NCI-H2196 (cell line): ENCODE measurements around the gene TDP2.
"Not testable (repeated sequence)": the region's sequence is repeated elsewhere in the genome, so short reads cannot be mapped to it uniquely, and the experiment has no call there.

ENCODE experiments used
- DNase-seq: peaks from one replicate; lab custom pipeline; 2025; ENCODE audit not compliant: unreplicated experiment; lab: John Stamatoyannopoulos, UW

Gene TDP2

DNA sequence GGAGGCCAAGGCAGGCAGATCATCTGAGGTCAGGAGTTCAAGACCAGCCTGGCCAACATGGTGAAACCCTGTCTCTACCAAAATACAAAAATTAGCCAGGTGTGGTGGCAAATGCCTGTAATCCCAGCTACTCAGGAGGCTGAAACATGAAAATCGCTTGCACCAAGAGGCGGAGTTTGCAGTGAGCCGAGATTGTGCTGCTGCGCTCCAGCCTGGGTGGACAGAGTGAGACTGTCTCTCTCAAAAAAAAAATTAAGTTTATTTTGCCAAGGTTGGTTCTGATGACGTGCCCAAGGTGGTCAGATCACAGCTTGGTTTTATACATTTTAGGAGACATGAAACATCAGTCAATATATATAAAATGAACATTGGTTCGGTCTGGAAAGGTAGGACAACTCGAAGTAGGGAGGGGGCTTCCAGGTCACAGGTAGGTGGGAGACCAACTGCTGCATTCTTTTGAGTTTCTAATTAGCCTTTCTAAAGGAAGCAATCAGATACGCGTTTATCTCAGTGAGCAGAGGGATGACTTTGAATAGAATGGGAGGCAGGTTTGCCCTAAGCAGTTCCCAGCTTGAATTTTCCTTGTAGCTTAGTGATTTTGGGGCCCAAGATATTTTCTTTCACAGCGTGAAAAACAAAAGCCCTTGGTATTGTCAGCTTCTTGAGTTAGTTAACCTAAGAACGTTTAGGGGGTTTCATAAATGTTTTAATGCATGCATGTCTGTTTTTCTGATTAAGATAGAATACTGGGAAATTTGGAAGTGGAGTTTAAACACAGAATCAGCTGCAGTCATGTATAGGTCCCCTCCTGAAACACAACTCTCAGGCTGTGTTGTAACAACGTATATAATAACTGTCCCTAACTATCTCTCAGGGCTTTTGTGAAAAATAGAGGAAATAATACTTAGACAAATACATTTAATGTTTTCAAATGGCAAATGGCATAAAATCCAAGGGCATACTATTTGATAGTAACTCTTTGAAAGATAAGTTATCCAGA lies 16.9 kb upstream of the TDP2 start:
- DNase-seq = no peak

- no peak for DNase-seq
Measured at GRCh38 chr6:24680582-24680981, 13.9 kb upstream of the TDP2 start.

DNA sequence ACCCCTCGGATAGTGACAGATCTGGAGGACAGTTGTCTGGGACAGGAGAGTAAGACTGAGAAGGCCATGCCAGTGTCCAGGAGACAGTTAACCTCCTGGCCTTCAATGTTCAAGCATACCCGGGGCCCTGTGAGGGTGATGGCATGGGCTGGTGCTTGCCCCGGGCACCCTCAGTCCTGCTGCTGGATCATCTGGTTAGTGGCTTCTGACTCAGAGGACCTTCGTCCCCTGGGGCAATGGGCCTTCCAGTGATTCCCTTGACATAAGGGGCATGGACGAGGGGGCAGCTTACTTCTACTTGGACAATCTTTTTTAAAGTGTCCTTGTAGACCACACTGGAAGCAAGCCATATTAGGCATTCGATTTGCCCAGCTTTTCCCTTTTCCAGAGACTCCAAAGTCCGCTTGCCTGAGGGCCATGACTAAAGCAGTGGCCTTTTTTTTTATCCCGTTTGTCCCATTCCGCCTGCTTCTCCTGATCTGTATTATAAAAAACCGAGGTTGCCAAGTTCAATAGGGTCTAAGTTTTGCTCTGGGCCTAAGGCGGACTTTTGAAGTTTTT lies 12.2 kb upstream of the TDP2 start:
- DNase-seq = not testable (repeated sequence)

DNA sequence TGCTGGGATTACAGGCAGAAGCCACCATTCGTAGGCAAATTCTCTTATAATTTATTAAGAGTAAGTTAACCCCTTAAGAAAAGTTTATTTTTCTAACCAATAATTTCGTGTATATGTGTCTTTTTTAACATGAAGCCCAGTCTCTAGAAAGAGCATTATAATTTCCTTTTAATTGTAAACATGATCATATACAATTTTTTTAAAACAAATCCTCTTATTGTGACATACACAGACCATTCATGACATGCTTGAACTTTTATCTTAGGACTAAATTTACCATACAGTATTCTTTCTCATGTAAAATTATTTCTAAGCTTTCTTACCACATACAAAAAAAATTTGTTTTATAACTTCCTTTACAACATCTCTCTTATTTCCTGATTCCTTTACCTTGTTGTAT lies 6.9 kb upstream of the TDP2 start:
- no peak for DNase-seq

GRCh38 chr6:24672620-24673182 lies 6.0 kb upstream of the TDP2 start:
- no peak for DNase-seq

DNA sequence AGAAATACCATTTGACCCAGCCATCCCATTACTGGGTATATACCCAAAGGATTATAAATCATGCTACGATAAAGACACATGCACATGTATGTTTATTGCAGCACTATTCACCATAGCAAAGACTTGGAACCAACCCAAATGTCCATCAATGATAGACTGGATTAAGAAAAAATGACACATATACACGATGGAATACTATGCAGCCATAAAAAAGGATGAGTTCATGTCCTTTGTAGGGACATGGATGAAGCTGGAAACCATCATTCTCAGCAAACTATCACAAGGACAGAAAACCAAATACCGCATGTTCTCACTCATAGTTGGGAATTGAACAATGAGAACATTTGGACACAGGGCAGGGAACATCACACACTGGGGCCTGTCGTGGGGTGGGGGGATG lies 4.4 kb upstream of the TDP2 start:
- not testable (repeated sequence) for DNase-seq

GRCh38 chr6:24670492-24670891 lies 3.8 kb upstream of the TDP2 start:
- not testable (repeated sequence) for DNase-seq

- no peak for DNase-seq
Measured at GRCh38 chr6:24668997-24669361, 2.3 kb upstream of the TDP2 start.

GRCh38 chr6:24668066-24668996 lies 1.6 kb upstream of the TDP2 start:
- DNase-seq = not testable (repeated sequence)

DNA sequence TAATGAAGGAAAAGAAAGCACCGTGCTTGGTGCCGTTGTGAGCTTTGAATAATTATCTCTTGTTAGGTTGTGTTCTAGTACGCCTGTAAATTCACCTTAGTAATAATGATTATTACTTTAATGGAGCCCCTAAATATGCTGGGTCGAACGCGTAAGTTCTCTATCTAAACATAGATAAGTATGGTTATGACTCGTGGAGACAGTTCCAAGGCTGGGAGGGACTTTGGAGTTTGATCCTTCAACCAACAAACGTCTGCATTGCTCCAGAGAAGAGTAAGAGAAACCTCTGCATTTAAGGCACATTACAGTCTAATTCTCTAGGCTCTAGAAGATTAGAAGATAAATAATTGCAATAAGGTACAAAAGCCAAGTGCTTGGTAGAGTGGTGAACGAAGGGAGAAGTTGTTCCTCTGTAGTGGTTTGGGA lies 692 bp upstream of the TDP2 start:
- DNase-seq = no peak

- no peak for DNase-seq
Measured at GRCh38 chr6:24666097-24666640, 530 bp downstream of the TDP2 start.

- no peak for DNase-seq
Measured at GRCh38 chr6:24664046-24664987, 2.4 kb downstream of the TDP2 start.

DNA sequence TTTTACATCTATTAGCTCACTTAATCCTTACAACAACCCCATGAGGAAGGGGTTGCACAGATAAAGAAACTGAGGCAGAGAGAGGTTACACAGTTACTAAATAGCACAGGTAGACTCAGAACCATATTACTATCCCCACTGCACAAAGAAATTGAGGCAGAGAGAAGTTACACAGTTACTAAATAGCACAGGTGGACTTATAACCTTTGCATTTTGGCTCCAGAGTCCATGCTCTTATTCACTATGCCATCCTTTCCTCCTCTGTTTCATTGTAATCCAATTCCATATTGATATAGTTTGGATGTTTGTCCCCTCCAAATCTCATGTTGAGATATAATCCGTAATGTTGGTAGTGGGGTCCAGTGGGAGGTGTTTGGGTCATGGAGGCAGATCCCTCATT lies 3.5 kb downstream of the TDP2 start:
- DNase-seq = no peak

GRCh38 chr6:24662236-24662635 lies 4.5 kb downstream of the TDP2 start:
- no peak for DNase-seq

GRCh38 chr6:24661759-24662158 lies 4.9 kb downstream of the TDP2 start:
- not testable (repeated sequence) for DNase-seq

- no peak for DNase-seq
Measured at GRCh38 chr6:24660105-24660504, 6.6 kb downstream of the TDP2 start.

DNA sequence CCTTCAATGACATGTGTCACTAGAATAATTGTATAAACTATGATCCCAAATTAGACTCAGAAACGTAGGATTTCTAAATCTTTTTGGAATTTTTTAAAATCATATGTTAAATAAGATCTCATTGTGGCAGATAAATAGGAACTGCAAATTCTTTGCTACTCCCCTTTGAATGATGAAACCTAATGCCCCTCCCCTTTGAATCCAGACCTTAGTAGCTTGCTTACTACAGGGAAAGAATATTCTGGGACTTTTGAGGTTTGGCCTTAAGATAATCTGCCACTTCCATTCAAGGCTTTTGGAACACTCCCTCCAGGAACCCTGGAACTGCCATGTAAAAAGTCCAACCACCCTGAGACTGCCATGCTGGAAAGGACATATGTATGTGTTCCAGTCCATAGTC lies 7.1 kb downstream of the TDP2 start:
- DNase-seq = no peak

DNA sequence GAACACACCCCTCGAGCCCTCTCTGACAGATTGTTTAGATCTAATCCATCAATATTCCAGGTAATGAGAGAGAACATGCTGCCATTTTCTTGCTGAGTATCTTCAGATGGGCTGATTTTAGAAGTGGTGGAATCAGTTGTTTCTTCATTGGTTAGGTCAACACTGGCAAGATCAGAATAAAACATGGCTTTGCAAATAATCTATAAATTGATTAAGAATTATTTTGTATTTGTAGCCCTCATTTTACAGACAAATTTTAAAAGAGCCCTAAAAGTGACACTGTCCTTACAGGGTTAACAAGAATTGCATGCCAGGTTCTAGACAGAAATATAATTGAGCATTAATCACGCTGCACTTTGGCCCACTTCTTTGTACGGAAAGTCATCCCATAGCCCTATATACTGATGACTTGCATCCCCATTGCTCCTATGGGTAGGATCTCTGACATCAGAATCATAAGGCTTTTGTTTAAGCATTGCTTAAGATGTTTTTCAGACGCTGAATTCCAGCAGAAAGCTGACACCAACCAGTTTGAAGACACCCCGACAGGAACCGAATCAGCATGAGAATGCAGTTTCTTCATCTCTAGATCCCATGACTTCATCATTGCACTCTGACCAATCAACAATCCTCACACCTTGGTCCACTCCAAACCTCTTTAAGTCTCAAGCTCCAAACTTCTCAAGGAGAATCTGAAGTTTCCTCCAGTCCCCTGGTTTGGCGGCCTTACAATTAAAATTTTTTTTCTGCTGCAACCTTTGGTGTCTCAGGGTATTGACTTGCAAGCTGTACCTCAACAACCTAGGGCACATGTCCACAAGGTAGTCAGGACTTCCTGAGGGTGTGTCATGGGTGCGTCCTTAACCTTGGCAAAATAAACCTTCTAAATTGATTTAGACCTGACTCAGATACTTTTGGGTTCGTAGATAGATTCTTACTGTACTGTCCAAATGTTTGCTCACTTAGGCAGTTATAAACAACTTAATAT lies 7.8 kb downstream of the TDP2 start:
- DNase-seq = no peak
